ENCODE measurements around the gene FGF19.

DNA sequence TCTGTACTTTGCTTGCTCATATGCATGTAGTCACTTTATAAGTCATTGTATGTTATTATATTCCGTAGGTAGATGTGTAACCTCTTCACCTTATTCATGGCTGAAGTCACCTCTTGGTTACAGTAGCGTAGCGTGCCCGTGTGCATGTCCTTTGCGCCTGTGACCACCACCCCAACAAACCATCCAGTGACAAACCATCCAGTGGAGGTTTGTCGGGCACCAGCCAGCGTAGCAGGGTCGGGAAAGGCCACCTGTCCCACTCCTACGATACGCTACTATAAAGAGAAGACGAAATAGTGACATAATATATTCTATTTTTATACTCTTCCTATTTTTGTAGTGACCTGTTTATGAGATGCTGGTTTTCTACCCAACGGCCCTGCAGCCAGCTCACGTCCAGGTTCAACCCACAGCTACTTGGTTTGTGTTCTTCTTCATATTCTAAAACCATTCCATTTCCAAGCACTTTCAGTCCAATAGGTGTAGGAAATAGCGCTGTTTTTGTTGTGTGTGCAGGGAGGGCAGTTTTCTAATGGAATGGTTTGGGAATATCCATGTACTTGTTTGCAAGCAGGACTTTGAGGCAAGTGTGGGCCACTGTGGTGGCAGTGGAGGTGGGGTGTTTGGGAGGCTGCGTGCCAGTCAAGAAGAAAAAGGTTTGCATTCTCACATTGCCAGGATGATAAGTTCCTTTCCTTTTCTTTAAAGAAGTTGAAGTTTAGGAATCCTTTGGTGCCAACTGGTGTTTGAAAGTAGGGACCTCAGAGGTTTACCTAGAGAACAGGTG is 51.8 kb downstream of the FGF19 start:
- TF ChIP-seq CTCF (IDR thresholded peaks at IDR 0.05), result no peak
- no peak for TF ChIP-seq POLR2A (IDR thresholded peaks at IDR 0.05)

Measured in breast epithelium (tissue), 3 donors.